ENCODE data around the gene ELAVL4.

GRCh38 chr1:50140182-50140447, 31.4 kb downstream of the ELAVL4 start:
- TF ChIP-seq, protein P1, sequence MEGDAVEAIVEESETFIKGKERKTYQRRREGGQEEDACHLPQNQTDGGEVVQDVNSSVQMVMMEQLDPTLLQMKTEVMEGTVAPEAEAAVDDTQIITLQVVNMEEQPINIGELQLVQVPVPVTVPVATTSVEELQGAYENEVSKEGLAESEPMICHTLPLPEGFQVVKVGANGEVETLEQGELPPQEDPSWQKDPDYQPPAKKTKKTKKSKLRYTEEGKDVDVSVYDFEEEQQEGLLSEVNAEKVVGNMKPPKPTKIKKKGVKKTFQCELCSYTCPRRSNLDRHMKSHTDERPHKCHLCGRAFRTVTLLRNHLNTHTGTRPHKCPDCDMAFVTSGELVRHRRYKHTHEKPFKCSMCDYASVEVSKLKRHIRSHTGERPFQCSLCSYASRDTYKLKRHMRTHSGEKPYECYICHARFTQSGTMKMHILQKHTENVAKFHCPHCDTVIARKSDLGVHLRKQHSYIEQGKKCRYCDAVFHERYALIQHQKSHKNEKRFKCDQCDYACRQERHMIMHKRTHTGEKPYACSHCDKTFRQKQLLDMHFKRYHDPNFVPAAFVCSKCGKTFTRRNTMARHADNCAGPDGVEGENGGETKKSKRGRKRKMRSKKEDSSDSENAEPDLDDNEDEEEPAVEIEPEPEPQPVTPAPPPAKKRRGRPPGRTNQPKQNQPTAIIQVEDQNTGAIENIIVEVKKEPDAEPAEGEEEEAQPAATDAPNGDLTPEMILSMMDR (IDR thresholded peaks at IDR 0.05): no peak
- no peak for TF ChIP-seq POLR2A (IDR thresholded peaks at IDR 0.05)
